Ovary (tissue), 9 donors: Measurements from ENCODE around the gene ETFRF1. TPM values are rescaled to one million over a fixed set of nuclear protein-coding genes. Genes with fewer than 3 reads are reported as not detected.

Experiments
- DNase-seq, 5 donors: peaks; one replicate each; pipeline ENCODE4 v3.0.0-alpha.2; 2019 to 2020
- H3K27ac ChIP-seq, 2 donors: fragments of 200-600 bp; one replicate each; pipeline versions ENCODE4 v1.5.1 to v1.8.0; 2019 to 2022
- H3K27me3 ChIP-seq: fragments of 200-600 bp; one replicate; pipeline ENCODE4 v1.8.0; 2022
- H3K36me3 ChIP-seq: fragments of 200-600 bp; sonication (generic); one replicate; pipeline ENCODE4 v1.5.1; 2019
- H3K4me1 ChIP-seq: one replicate; pipeline ENCODE4 v1.8.1; 2013; ENCODE audit warnings: mild to moderate bottlenecking, moderate library complexity; ENCODE audit not compliant: insufficient read depth
- H3K4me3 ChIP-seq: fragments of 200-600 bp; sonication (generic); one replicate; pipeline ENCODE4 v1.5.1; 2017
- H3K9me3 ChIP-seq, 2 donors: fragments of 200-600 bp in 1 of 2; sonication (generic) in 1 of 2; one replicate each; pipeline versions ENCODE4 v1.5.1 to v1.8.1; 2013 to 2019; ENCODE audit warnings: mild to moderate bottlenecking in 1 of 2, moderate library complexity in 1 of 2
- EP300 ChIP-seq: sonication (generic); formaldehyde crosslinking; IDR thresholded peaks from one replicate; pipeline ENCODE4 v1.6.1; 2017; ENCODE audit warnings: antibody characterized with exemption
- POLR2A ChIP-seq: fragments of 450-650 bp; IDR thresholded peaks from one replicate; pipeline ENCODE4 v1.6.1; 2017; ENCODE audit warnings: antibody characterized with exemption, mild to moderate bottlenecking, moderate library complexity
- WGBS, 3 donors: extraction: QIAGEN DNeasy Blood & Tissue Kit in 1 of 3; methylation state at CpG; one replicate each; pipeline versions ENCODE4 v1.1.5 to v1.1.7; 2013 to 2017; 5-methylcytosine and 5-hydroxymethylcytosine counted together
- intact Hi-C, 4 donors: fragments of 100-400 bp; cut with DNase I; formaldehyde crosslinking; loops; one replicate each; pipeline versions ENCODE4 v1.11.0 to v1.15.1; 2022 to 2023
- polyA plus RNA-seq, 2 donors: library from polyadenylated mRNA; stranded (reverse); fragments of 200-250 nt in 1 of 2; fragments of 350-450 nt in 1 of 2; fragmentation: Illumina TruSeq in 1 of 2; extraction: RNeasy Lipid Tissue Mini Kit (QIAGEN cat#74804) in 1 of 2; gene quantifications; one replicate each; pipeline ENCODE4 v1.2.3, GENCODE V29; 2013 to 2014
- total RNA-seq, 7 donors: library from RNA; depleted of rRNA in 2 of 7; stranded (reverse); fragments of >200 nt in 2 of 7; fragmentation: NEBNext Ultra II Directional in 3 of 7; extraction: Animal tissue kit (Norgen Biotek cat#: 25700) in 3 of 7; gene quantifications; one replicate each; pipeline versions ENCODE4 v1.1.0 to v1.2.4, GENCODE V29; 2016 to 2023
- TF ChIP-seq, protein P1 (sequence below), 3 donors: fragments of 450-650 bp in 2 of 3; fragments of 200-600 bp in 1 of 3; IDR thresholded peaks; one replicate each; pipeline versions ENCODE4 v1.5.1 to v1.8.0; 2016 to 2022; ENCODE audit warnings: antibody characterized with exemption in 3 of 3, mild to moderate bottlenecking in 1 of 3
- donor health status: DM: no; HTN: no; CAD: no; lungs with moderate emphysema.
- donor health status: DM: no; HTN: no; CAD: no.
- donor health status: Bipolar disorder and iron deficiency.
- donor health status: DM: yes; HTN: yes; CAD: no.
- donor health status: DM: no; HTN: no; CAD: no.
- donor health status: DM: yes; HTN: yes; CAD: no.

Gene ETFRF1
- total and polyA plus RNA-seq, 9 donors: 18.2 to 40.1 (median 27.1) TPM

DNA sequence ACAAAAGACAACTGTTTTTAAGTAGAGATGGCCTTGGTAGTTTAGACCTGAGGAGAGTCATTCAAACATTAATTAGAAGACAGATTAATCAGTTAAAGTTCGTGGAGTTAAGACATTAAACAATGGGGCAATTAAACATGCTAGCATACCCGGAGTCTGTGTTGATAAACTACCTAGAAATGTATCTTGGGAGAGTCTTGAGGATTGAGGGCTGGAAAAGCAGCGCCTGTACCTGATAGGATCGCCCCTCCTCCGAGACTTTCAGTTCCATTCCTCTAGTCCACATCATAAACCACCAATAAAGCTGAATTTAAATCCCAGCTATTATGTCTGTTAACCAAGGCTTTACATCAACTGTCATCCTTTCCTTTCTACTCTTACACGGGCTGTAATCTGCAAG lies 56.7 kb downstream of the ETFRF1 start:
- 53 to 56% (median 55%) methylated on average over 6 of the region's 6 CpGs for WGBS, 3 donors
- TF ChIP-seq, protein P1, sequence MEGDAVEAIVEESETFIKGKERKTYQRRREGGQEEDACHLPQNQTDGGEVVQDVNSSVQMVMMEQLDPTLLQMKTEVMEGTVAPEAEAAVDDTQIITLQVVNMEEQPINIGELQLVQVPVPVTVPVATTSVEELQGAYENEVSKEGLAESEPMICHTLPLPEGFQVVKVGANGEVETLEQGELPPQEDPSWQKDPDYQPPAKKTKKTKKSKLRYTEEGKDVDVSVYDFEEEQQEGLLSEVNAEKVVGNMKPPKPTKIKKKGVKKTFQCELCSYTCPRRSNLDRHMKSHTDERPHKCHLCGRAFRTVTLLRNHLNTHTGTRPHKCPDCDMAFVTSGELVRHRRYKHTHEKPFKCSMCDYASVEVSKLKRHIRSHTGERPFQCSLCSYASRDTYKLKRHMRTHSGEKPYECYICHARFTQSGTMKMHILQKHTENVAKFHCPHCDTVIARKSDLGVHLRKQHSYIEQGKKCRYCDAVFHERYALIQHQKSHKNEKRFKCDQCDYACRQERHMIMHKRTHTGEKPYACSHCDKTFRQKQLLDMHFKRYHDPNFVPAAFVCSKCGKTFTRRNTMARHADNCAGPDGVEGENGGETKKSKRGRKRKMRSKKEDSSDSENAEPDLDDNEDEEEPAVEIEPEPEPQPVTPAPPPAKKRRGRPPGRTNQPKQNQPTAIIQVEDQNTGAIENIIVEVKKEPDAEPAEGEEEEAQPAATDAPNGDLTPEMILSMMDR (IDR thresholded peaks at IDR 0.05): no peak
- TF ChIP-seq POLR2A (no peak), EP300 (no peak)
- Histone ChIP-seq H3K27ac (peak overlapping the region; percentile 64 to 84), H3K9me3 (no peaks in the 10 kb centered on the region), H3K4me3 (peak overlapping the region; percentile 99), H3K27me3 (no peaks in the 10 kb centered on the region), H3K4me1 (peaks cover 2% of the 10 kb centered on the region), H3K36me3 (no peaks in the 10 kb centered on the region)
- DNase-seq: no peak
- intact Hi-C loops: loop anchor here in 1 of 4 donors (5.0 kb wide), 1 partner anchor 49 kb away; no protein-coding TSS in a partner anchor

DNA sequence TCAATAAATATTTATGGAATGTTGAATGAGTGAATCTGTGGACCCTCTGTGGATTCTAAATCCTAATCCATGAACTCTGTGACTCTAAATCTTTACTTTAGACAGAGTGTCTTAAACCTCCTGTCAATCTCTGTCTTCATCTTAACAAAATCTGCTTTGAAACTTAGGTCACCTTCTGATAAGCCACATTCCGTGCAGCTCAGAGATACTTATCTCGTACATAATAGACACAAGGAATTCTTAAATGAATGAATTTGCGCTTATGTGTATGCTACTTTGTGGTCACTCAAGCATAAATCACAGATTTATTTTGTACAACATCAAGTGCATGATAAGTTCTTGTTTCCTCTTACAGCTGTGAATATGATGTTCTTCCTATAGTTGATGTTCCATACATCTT lies 57.9 kb downstream of the ETFRF1 start:
- H3K27me3 ChIP-seq: no peaks in the 10 kb centered on the region
- no peak for DNase-seq
- H3K4me1 ChIP-seq: peaks cover 2% of the 10 kb centered on the region
- 78 to 87% (median 87%) methylated on average over 3 of the region's 3 CpGs for WGBS, 3 donors
- no peak overlapping the region for H3K27ac ChIP-seq
- H3K4me3 ChIP-seq: no peak overlapping the region
- no peaks in the 10 kb centered on the region for H3K9me3 ChIP-seq
- TF ChIP-seq, protein P1 (IDR thresholded peaks at IDR 0.05): no peak
- TF ChIP-seq EP300: no peak
- no peak for TF ChIP-seq POLR2A
- intact Hi-C loops: loop anchor here in 1 of 4 donors (5.0 kb wide), 1 partner anchor 51 kb away; no protein-coding TSS in a partner anchor
- no peaks in the 10 kb centered on the region for H3K36me3 ChIP-seq

DNA sequence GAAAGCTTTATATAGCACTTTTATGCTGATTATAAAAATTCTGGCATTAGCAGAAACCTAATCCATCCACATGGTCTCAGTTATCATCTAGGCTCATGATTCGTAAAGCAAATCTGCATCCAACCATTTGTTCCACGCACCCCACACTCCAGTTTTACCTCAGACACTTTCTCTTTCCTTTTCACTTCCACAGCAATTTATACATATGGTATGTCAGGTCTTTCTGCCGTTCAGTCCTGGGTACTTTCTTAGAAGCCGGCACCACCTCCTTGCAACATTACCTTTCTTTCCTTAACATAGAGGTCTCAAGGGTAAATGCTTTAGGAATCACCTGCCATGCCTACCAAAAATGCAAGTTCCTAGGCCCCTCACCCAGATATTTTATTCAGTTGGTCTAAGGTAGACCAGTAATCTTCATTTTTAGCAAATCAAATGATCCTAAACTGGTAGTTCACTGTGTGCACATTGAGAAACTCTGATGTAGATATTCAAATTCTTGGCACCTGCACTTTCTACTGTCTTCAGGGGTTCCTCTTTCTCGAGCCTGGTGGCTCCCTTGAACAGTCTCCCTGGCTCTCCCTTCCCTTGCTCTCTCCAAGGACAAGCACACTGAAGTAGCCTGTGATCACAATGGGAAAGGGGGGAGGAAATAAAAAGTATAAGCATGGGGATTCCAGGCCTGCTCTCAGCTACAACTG lies 58.5 kb downstream of the ETFRF1 start:
- WGBS, 3 donors: 67 to 71% (median 68%) methylated on average over 5 of the region's 5 CpGs
- DNase-seq: no peak
- H3K4me1 ChIP-seq: peaks cover 2% of the 10 kb centered on the region
- H3K27me3 ChIP-seq: no peaks in the 10 kb centered on the region
- no peaks in the 10 kb centered on the region for H3K36me3 ChIP-seq
- no peaks in the 10 kb centered on the region for H3K9me3 ChIP-seq
- no peak for TF ChIP-seq POLR2A
- TF ChIP-seq EP300: no peak
- TF ChIP-seq, protein P1 (IDR thresholded peaks at IDR 0.05): no peak
- H3K27ac ChIP-seq: no peak overlapping the region
- no peak overlapping the region for H3K4me3 ChIP-seq
- intact Hi-C loops: loop anchor here in 1 of 4 donors (5.0 kb wide), 1 partner anchor 51 kb away; no protein-coding TSS in a partner anchor

DNA sequence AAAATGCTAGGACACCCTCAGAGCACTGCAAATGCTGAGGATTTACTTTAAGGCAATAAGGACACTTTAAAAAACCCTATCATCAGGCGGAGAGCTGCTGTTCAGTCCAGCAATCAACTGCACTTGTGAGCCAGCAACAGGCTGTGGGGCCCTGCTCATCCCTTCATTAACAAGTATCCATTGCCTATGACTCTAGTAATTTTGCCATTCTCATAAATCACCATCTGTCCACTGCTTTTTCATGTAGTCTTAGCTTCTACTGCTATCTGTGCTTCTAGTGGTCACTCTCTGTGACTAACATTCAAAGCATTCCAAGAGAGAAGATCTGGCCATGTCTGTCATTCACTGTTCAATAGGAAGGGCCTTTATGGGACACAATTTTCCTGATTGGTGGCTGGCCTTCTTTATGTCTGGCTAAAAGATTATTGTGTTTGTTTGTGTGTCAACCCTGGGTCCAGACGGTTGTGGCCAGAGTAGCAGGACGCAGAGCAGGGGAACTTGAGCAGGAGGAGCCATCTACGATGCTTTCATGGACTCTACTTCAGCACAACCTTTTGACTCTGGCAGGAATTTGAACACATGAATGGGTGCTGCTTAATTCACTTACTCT lies 59.3 kb downstream of the ETFRF1 start:
- intact Hi-C loops: loop anchor here in 1 of 4 donors (5.0 kb wide), 1 partner anchor 52 kb away; no protein-coding TSS in a partner anchor
- Histone ChIP-seq H3K4me1 (peaks cover 2% of the 10 kb centered on the region), H3K36me3 (no peaks in the 10 kb centered on the region), H3K27ac (no peak overlapping the region), H3K9me3 (no peaks in the 10 kb centered on the region), H3K4me3 (no peak overlapping the region), H3K27me3 (no peaks in the 10 kb centered on the region)
- 85 to 93% (median 92%) methylated on average over 4 of the region's 4 CpGs for WGBS, 3 donors
- no peak for DNase-seq
- TF ChIP-seq EP300 (no peak), POLR2A (no peak)
- TF ChIP-seq, protein P1 (IDR thresholded peaks at IDR 0.05): no peak

Other genes with a start within 250 kb of the ETFRF1 start
- 100 to 1,000 TPM in 1 of 7 donors, 10 to 100 TPM in 6; 14.9 to 106 (median 36.2) TPM for gene BCAT1, start 246.1 kb upstream of the ETFRF1 start, total RNA-seq
- gene BCAT1, start 246.1 kb upstream of the ETFRF1 start, polyA plus RNA-seq: 10 to 100 TPM; 12.0 to 18.3 TPM
- gene DNAI7, start 77 bp upstream of the ETFRF1 start, total RNA-seq: 1 to 10 TPM; 1.3 to 9.5 (median 2.6) TPM
- gene DNAI7, start 77 bp upstream of the ETFRF1 start, polyA plus RNA-seq: under 1 TPM; 0.65 to 0.68 TPM
- gene KRAS, start 55.7 kb downstream of the ETFRF1 start, total RNA-seq: 10 to 100 TPM in 5 of 7 donors, 1 to 10 TPM in 2; 8.7 to 28.2 (median 16.4) TPM
- gene KRAS, start 55.7 kb downstream of the ETFRF1 start, polyA plus RNA-seq: 10 to 100 TPM in 1 of 2 donors, 1 to 10 TPM in 1; 5.6 to 11.5 TPM